ENCODE measurements around the gene ATXN7.

Gene ATXN7

DNA sequence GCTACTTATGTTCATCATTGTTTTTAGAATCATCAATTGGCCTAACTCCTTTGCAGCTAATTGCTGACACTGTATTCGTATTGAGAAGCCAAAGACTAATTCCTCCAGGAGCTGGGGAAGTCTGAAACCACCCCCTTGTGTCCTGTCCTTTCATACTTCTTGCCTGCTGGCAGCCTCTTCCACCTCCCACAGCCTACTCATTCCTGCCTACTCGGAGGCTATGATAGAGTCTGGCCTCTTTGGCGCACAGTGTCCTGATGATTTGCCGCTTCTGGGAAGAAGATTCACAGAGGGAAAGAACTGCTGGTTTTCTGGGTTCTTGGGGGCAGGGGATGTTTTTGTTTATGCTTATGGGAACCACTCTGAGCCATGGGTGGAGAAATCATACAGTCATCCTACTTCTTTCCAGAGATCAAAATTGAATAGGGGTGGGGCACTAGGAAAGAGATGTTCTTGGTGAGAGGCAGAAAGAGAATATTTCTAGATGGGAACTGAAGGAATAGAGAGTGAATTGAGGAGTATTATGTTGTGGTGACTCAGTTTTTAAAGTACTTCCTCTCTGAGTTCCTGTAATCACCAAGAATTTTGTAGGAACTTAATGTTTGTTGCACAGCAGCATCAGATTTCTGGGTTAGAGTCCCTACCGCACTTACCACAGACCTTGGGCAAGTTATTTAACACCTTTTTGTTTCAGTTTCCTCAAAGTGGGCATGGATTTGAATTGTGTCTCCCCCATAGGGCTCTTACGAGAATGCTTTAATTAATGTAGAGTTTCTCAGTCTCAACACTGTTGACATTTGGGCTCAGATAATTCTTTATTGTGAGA is 70.6 kb downstream of the ATXN7 start:
- no peak for DNase-seq (ENCODE audit: low read depth)

- no peak for DNase-seq (ENCODE audit: low read depth)
Measured at GRCh38 chr3:63936925-63937324, 73.3 kb downstream of the ATXN7 start.

DNA sequence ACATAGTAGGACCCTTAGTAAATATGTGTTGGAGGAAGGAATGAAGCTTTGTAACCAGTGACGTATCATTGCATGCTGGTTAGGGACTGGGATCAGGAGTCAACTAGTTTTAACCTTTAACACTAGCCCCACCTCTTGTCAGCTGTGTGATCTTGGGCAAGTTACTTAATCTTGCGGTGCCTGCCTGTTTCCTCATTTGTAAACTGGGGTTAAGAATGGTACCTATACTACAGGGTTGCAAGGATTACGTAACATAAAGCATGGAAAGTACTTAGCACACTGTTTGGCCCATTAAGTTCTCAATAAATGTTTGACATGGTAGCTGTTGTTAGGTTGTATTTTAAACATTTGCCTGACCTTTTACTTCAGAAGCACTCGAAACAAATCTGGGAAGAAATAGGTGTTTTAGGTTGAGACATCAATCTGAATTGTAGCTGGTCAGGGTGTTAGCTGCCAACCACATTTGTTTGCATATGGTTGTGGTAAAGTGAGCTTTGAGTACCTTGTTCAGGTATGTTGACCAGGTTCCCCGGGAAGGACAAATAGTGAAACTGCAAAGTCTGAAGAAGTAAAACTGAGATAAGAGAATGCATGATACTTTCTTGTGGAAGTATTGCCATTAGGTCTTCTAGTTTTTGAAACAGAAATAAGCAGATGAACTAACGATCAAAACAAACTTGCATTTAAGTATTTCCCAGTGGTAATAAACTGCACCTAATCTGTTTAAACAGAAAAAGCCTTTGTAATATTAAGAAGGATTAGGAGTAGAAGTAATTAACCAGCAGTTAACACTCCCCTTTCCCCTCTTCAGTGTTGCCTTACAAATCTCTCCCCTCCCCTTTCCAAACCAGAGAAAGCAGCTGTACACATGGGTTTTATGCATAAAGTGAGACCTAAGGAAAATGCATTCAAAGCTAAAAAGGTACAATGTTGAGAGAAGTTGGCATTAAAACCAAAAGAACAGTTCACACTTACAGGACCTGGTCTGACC is 74.3 kb downstream of the ATXN7 start:
- no peak for DNase-seq (ENCODE audit: low read depth)

GRCh38 chr3:63940389-63940757 is 76.7 kb downstream of the ATXN7 start:
- DNase-seq (ENCODE audit: low read depth): no peak

DNA sequence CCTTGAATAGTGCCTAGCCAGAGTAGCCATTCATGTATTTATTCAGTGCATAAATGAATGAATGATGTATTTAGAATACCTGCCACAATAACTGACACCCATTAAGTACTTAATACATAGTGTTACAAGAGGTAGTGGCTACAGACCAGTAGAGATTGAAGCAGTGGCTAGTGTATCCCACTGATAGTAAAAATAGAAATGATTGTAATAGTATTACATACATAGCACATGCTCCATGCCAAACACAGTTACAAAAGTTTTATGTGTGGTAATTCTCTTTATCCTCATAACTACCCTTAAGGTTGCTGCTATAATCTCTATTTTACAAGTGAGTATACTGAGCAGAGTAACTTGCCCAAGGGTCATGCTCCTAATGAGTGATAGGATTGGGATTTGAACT is 78.9 kb downstream of the ATXN7 start:
- no peak for DNase-seq (ENCODE audit: low read depth)

DNA sequence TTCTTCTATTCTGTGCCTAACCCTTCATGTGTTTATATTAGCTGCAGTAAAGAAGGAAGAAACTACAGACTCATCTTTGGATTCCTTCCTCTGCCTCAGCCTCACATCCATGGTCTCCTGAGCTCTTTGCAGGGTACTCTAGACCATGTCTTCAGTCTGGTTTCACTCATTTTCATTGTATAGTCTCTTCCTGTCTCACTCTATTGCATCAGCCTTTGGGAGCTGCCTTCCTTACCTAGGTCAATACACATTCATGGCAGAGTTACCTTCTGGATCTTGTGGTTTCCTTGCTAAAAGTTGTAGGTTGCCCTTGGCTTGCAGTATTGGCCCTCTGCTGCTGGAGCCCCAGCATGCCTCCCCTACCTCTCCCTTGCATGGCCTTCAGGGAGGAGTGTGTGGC is 80.0 kb downstream of the ATXN7 start:
- DNase-seq (ENCODE audit: low read depth): no peak

DNA sequence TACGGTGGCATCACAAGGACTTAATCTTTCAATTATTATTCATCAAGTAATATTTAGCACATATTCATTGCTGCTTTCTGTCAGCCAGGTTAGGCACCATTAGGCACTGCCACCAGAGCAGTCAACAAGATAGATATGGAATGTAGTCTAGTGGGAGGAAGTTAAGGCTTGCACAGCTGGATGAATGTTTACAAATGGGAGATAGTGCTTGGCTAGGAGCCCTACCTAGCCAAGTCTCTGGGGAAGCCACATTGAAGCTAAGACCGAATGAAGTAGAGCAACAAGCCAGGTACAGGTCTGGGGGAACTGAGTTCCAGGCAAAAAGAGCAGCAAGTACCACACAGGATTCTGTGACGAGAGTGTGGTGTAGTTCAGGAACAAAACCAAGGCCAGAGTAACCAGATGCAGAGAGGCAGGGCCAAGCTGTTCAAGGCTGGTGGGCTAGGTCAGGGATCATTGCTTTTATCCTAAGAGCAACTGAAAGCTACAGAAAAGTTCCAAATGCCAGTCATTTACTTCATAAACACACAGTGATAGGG is 82.0 kb downstream of the ATXN7 start:
- DNase-seq (ENCODE audit: low read depth): no peak

DNA sequence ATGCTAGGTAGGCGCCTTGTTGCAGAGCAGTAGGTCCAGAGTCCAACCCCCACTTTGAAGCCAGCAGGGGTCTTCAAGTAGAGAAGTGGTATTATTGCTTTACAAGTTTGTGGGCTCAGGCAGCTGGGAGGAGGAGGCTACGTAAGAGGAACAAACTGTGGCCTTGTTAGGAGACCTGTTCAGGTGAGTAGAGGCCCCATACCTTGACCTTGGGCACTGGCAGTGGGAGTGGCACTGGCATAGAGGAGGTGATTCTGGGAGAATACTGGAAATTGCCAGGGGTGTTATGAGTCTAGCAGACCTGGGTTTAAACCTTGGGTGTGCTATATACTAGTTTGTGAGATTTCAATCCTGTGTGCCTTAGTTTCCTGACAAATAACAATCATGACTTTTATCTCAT is 83.1 kb downstream of the ATXN7 start:
- DNase-seq (ENCODE audit: low read depth): no peak

DNA sequence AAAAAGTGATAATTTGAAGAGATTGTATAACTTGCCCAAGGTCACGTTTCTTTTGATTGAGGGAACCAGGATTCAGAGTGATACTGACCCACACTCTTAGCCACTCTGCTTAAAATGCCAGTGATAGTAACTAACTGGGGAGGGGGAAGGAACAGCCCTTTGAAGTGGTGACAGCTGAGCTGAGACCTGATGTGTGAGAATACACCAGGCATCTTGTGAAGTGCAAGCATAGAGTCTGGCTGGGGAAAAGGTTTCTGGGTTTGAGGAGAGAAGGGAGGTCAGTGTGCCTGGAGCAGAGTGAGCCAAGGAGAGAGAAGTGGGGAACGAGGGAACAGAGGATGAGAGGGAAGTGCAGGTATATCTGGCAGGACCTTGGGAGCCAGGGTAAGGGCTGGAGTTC is 83.9 kb downstream of the ATXN7 start:
- DNase-seq (ENCODE audit: low read depth): no peak

DNA sequence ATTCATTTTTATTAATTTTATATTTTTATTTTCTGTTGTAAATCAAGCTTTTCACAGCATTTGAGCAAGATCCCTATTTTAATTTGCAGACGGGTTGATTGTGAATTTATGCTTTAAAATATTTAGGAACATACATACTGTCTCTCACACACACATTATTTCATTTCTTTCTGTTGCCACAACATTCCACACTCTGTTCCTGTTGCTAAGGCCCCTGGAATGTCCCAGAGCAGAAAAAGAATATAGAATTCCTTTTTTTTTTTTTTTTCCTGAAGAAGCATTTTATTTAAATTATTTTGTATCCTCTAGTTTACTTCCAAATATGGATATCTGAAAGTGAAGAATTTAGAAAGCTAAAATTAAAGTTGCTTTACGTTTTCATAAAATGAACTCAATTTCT is 85.3 kb downstream of the ATXN7 start:
- DNase-seq (ENCODE audit: low read depth): no peak

DNA sequence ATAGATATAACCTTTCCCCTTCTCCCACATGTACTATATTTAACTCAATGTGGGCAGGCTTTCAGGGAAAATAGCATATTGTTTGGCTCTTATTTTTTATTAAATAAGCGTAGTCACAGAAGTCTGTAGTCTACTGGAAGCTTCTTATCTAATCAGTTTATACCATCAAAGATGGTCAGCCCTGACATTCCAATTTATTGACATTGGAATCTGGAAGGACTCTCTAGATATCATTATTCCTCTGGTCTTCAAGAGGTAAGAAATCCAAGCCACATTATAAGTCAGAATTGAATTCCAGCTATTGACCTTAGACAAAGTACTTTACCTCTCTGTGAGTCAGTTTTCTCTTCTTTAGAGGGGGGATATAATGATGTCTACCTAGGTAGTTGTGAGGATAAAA is 87.0 kb downstream of the ATXN7 start:
- no peak for DNase-seq (ENCODE audit: low read depth)

- DNase-seq (ENCODE audit: low read depth): no peak
Measured at GRCh38 chr3:63951492-63952247, 88.0 kb downstream of the ATXN7 start.

DNA sequence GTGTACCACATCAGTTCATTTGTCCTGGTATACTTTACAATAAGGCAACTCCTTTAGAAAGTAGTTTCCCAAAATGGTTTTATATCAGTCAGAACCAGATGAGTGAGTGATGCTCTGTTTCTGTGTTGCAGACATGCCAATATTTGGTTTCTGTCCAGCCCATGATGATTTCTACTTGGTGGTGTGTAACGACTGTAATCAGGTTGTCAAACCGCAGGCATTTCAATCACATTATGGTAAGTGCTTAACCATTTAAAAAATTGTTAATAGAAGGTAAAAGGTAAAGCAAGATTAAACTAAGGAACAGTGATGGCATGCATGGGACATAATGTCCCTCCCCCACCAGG is 88.6 kb downstream of the ATXN7 start:
- DNase-seq (ENCODE audit: low read depth): no peak

GRCh38 chr3:63954182-63954581 is 90.5 kb downstream of the ATXN7 start:
- no peak for DNase-seq (ENCODE audit: low read depth)

- no peak for DNase-seq (ENCODE audit: low read depth)
Measured at GRCh38 chr3:63955036-63955650, 91.5 kb downstream of the ATXN7 start.

- DNase-seq (ENCODE audit: low read depth): no peak
Measured at GRCh38 chr3:63955830-63956545, 92.3 kb downstream of the ATXN7 start.

GRCh38 chr3:63959146-63959545 is 95.5 kb downstream of the ATXN7 start:
- DNase-seq (ENCODE audit: low read depth): no peak

DNA sequence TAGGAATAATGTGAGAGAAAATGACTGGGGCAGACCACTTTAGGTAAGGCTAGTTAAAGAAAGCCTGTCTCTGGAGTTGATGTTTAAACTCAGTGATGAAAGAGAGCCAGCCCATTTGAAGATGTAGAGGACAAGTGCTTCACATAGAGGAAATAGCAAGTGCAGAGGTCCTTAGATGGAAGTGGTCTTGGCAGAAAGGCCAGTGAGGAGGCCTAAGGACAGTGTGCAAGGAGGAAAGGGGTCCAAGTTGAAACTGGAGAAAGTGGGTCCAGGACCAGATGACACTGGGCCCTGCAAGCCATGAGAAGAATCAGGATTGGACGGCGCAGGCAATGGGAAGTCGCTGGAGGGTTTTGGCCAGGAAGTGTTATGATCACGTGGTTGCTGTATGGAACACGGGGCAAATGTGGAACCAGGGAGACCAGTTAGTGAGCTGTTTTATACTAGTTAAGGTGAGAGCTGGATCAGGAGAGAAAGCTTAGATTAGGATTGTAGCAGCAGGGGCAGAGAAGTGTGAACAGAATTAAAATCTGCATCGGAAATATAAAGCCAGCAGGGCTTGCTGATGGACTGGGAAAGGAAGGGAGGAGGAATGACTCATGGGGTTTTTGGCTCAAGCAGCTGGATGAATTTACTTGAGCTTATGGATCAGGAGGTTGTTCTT is 96.5 kb downstream of the ATXN7 start:
- DNase-seq (ENCODE audit: low read depth): no peak

DNA sequence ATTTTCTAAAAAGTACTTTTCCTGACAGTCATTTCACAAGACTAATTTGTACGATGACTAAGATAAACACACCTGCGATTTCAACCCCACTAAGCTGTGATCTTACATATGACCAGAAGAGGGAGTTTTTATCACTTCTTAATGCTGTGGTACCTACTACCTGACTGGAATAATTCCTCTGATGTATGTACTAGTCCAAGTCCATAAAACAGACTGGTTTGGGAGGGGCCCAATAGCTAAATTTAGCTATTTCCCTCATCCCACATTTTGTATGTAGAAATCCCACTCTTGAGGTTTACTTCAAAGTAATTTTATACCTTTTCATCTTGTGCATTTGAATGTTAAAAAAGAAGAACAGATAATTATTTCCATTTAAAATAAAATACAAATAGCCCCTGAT is 98.2 kb downstream of the ATXN7 start:
- no peak for DNase-seq (ENCODE audit: low read depth)

- DNase-seq (ENCODE audit: low read depth): no peak
Measured at GRCh38 chr3:63963496-63963895, 99.8 kb downstream of the ATXN7 start.
